H1 (cell line): Measurements from ENCODE around the gene POMT2. TPM values are rescaled to one million over a fixed set of nuclear protein-coding genes. Genes with fewer than 3 reads are reported as not detected.

ENCODE experiments used
- CTCF ChIA-PET: fragments of 300-600 bp; sonication (Branson Sonifier 250); formaldehyde crosslinking; loops from one replicate; lab custom pipeline; 2021; ENCODE audit not compliant: partially characterized antibody; lab: Charles Lee
- POLR2A ChIA-PET: fragments of 300-600 bp; sonication (Branson Sonifier 250); formaldehyde crosslinking; loops from one replicate; lab custom pipeline; 2021; ENCODE audit warnings: inconsistent platforms; ENCODE audit not compliant: partially characterized antibody; lab: Charles Lee
- DNase-seq, 2 experiments: peaks; one replicate each; pipeline versions ENCODE4 v3.0.0 to v3.0.0-alpha.2; 2010 to 2022; ENCODE audit warnings: low spot score in 2 of 2, low read depth in 1 of 2, mixed read lengths in 1 of 2
- FAIRE-seq: peaks from 2 replicates; lab custom pipeline; 2011; peaks lifted over from hg19 to GRCh38; lab: Jason Lieb, UNC
- H2AFZ ChIP-seq: 2 replicates; pipeline ENCODE4 v1.8.1; 2012; ENCODE audit warnings: low read length, inconsistent platforms
- H2AK5ac ChIP-seq: 2 replicates; pipeline ENCODE4 v1.6.1; 2013; ENCODE audit warnings: low read depth, low read length
- H2BK120ac ChIP-seq: replicated peaks from 2 replicates; pipeline ENCODE3; 2013; ENCODE audit warnings: low read depth, low read length, inconsistent platforms
- H2BK12ac ChIP-seq: 2 replicates; pipeline ENCODE4 v1.6.1; 2013; ENCODE audit warnings: low read depth, low read length
- H2BK15ac ChIP-seq: 2 replicates; pipeline ENCODE4 v1.6.1; 2013; ENCODE audit warnings: low read length
- H2BK20ac ChIP-seq: 2 replicates; pipeline ENCODE4 v1.6.1; 2013; ENCODE audit warnings: low read length
- H2BK5ac ChIP-seq: 2 replicates; pipeline ENCODE4 v1.6.1; 2013; ENCODE audit warnings: low read depth, low read length
- H3K14ac ChIP-seq: 2 replicates; pipeline ENCODE4 v1.6.1; 2013; ENCODE audit warnings: inconsistent platforms; ENCODE audit not compliant: insufficient read length
- H3K18ac ChIP-seq: 2 replicates; pipeline ENCODE4 v1.6.1; 2013; ENCODE audit warnings: low read length; ENCODE audit errors: extremely low read depth
- H3K23ac ChIP-seq: 2 replicates; pipeline ENCODE4 v1.6.1; 2013; ENCODE audit warnings: inconsistent platforms; ENCODE audit not compliant: insufficient read length
- H3K23me2 ChIP-seq: 2 replicates; pipeline ENCODE4 v1.6.1; 2013; ENCODE audit warnings: low read depth, low read length
- H3K27ac ChIP-seq: 2 replicates; pipeline ENCODE4 v1.6.1; 2011; ENCODE audit warnings: low read depth, low read length, inconsistent platforms
- H3K27me3 ChIP-seq, 4 experiments: replicated peaks in 1 of 4; 1 replicate in 1 of 4; 2 replicates in 3 of 4; pipeline versions ENCODE4 v1.6.1 to v1.8.1; 2011 to 2013; ENCODE audit warnings: low read length in 3 of 4, mild to moderate bottlenecking in 3 of 4, inconsistent platforms in 2 of 4, mixed read lengths in 2 of 4, moderate library complexity in 1 of 4; ENCODE audit not compliant: control insufficient read depth in 3 of 4, insufficient read depth in 3 of 4; ENCODE audit errors: extremely low read depth in 1 of 4
- H3K36me3 ChIP-seq, 4 experiments: 2 replicates each; pipeline versions ENCODE4 v1.6.1 to v1.8.1; 2011 to 2013; ENCODE audit warnings: mild to moderate bottlenecking in 4 of 4, low read length in 3 of 4, moderate library complexity in 2 of 4, control low read depth in 1 of 4, inconsistent platforms in 1 of 4; ENCODE audit not compliant: insufficient read depth in 4 of 4, control insufficient read depth in 2 of 4
- H3K4ac ChIP-seq: replicated peaks from 2 replicates; pipeline ENCODE3; 2013; ENCODE audit warnings: low read length, low read depth, mixed read lengths, inconsistent platforms; ENCODE audit not compliant: insufficient read length
- H3K4me1 ChIP-seq, 4 experiments: replicated peaks in 1 of 4; 1 replicate in 1 of 4; 2 replicates in 3 of 4; pipeline versions ENCODE4 v1.6.1 to v1.8.1; 2011 to 2013; ENCODE audit warnings: low read length in 3 of 4, inconsistent platforms in 2 of 4, mixed read lengths in 1 of 4; ENCODE audit not compliant: insufficient read depth in 4 of 4, control insufficient read depth in 3 of 4
- H3K4me2 ChIP-seq, 2 experiments: 2 replicates each; pipeline versions ENCODE4 v1.6.1 to v1.8.1; 2011 to 2013; ENCODE audit warnings: low read depth in 2 of 2, low read length in 2 of 2, control low read depth in 1 of 2, inconsistent platforms in 1 of 2, mild to moderate bottlenecking in 1 of 2; ENCODE audit not compliant: insufficient read depth in 1 of 2
- H3K4me3 ChIP-seq, 4 experiments: fragments of 200-600, 300-600 bp in 1 of 4; sonication (generic), shearing (Covaris generic), sonication (Bioruptor Twin) in 1 of 4; 2 replicates each; pipeline versions ENCODE4 v1.5.1 to v1.8.1; 2011 to 2016; ENCODE audit warnings: low read length in 4 of 4, low read depth in 3 of 4, control low read depth in 2 of 4, inconsistent platforms in 2 of 4, mild to moderate bottlenecking in 2 of 4, mixed read lengths in 1 of 4, moderate library complexity in 1 of 4; ENCODE audit not compliant: insufficient read depth in 2 of 4; ENCODE audit errors: extremely low read depth in 1 of 4
- H3K56ac ChIP-seq: replicated peaks from 2 replicates; pipeline ENCODE3; 2013; ENCODE audit warnings: low read depth, mild to moderate bottlenecking, mixed read lengths, low read length, inconsistent platforms; ENCODE audit not compliant: insufficient read length
- H3K79me1 ChIP-seq: 2 replicates; pipeline ENCODE4 v1.6.1; 2013; ENCODE audit warnings: low read depth, low read length, control low read depth
- H3K79me2 ChIP-seq, 2 experiments: 2 replicates each; pipeline versions ENCODE4 v1.6.1 to v1.8.1; 2012 to 2013; ENCODE audit warnings: low read length in 2 of 2, mild to moderate bottlenecking in 2 of 2, inconsistent platforms in 1 of 2; ENCODE audit not compliant: insufficient read depth in 2 of 2, control insufficient read depth in 1 of 2
- H3K9ac ChIP-seq, 4 experiments: replicated peaks in 1 of 4; 1 replicate in 1 of 4; 2 replicates in 3 of 4; pipeline versions ENCODE4 v1.6.1 to v1.8.1; 2011 to 2013; ENCODE audit warnings: low read depth in 3 of 4, low read length in 3 of 4, control low read depth in 2 of 4, mild to moderate bottlenecking in 2 of 4, moderate library complexity in 2 of 4, inconsistent platforms in 1 of 4; ENCODE audit errors: extremely low read depth in 1 of 4
- H3K9me3 ChIP-seq, 2 experiments: 2 replicates each; pipeline versions ENCODE4 v1.6.1 to v1.8.1; 2012 to 2013; ENCODE audit warnings: mild to moderate bottlenecking in 2 of 2, moderate library complexity in 2 of 2, control low read depth in 1 of 2, inconsistent platforms in 1 of 2, low read depth in 1 of 2, low read length in 1 of 2, mixed read lengths in 1 of 2; ENCODE audit not compliant: insufficient read depth in 2 of 2
- H4K20me1 ChIP-seq, 2 experiments: replicated peaks in 1 of 2; 2 replicates each; pipeline versions ENCODE3 to v1.8.1; 2011 to 2013; ENCODE audit warnings: inconsistent platforms in 2 of 2, low read length in 2 of 2, mild to moderate bottlenecking in 1 of 2; ENCODE audit not compliant: insufficient read depth in 2 of 2, control insufficient read depth in 1 of 2
- H4K5ac ChIP-seq: 2 replicates; pipeline ENCODE4 v1.6.1; 2013; ENCODE audit warnings: low read length, low read depth, mixed read lengths, inconsistent platforms; ENCODE audit not compliant: insufficient read length
- H4K8ac ChIP-seq: 2 replicates; pipeline ENCODE4 v1.8.0; 2013; ENCODE audit warnings: mild to moderate bottlenecking, moderate library complexity, low read length, inconsistent platforms; ENCODE audit not compliant: insufficient read depth; ENCODE audit errors: extremely low read depth
- H4K91ac ChIP-seq: replicated peaks from 2 replicates; pipeline ENCODE3; 2013; ENCODE audit warnings: low read length, mixed read lengths, inconsistent platforms; ENCODE audit not compliant: insufficient read length
- CHD1 ChIP-seq: IDR thresholded peaks from 2 replicates; pipeline ENCODE4 v1.6.1; 2012; ENCODE audit warnings: low read depth, low read length, improper control_type of control experiment
- EZH2 ChIP-seq: fragments of 200-600 bp; sonication (generic); IDR thresholded peaks from 2 replicates; pipeline ENCODE4 v1.7.1; 2012; ENCODE audit warnings: low read depth, mild to moderate bottlenecking, moderate library complexity, low read length, inconsistent platforms; ENCODE audit not compliant: severe bottlenecking
- GABPA ChIP-seq: IDR thresholded peaks from 2 replicates; pipeline ENCODE4 v1.6.1; 2011; ENCODE audit warnings: mild to moderate bottlenecking, low read length, moderate library complexity, borderline replicate concordance; ENCODE audit not compliant: insufficient read depth
- HDAC6 ChIP-seq: IDR thresholded peaks from one replicate; pipeline ENCODE4 v1.7.1; 2012; ENCODE audit warnings: low read depth, mild to moderate bottlenecking, inconsistent platforms, low read length, moderate library complexity
- KDM4A ChIP-seq: IDR thresholded peaks from one replicate; pipeline ENCODE4 v1.7.1; 2012; ENCODE audit warnings: low read depth, mild to moderate bottlenecking, moderate library complexity, low read length, inconsistent platforms; ENCODE audit not compliant: severe bottlenecking
- POLR2A ChIP-seq, 2 experiments: IDR thresholded peaks; 1 replicate in 1 of 2; 2 replicates in 1 of 2; pipeline ENCODE4 v1.6.1; 2011; ENCODE audit warnings: low read depth in 2 of 2, low read length in 2 of 2, mild to moderate bottlenecking in 2 of 2; ENCODE audit errors: control extremely low read depth in 1 of 2
- RFX5 ChIP-seq: IDR thresholded peaks from 2 replicates; pipeline ENCODE4 v1.6.1; 2011; ENCODE audit warnings: low read depth, low read length, improper control_type of control experiment, borderline replicate concordance
- SIN3A ChIP-seq, 2 experiments: IDR thresholded peaks in 1 of 2; conservative IDR thresholded peaks in 1 of 2; 2 replicates each; pipeline ENCODE4 v1.6.1; 2011 to 2012; ENCODE audit warnings: low read length in 2 of 2, improper control_type of control experiment in 1 of 2, low read depth in 1 of 2, mild to moderate bottlenecking in 1 of 2
- SP2 ChIP-seq: IDR thresholded peaks from 2 replicates; pipeline ENCODE4 v1.6.1; 2012; ENCODE audit warnings: mild to moderate bottlenecking, low read length, inconsistent platforms
- SUZ12 ChIP-seq: fragments of 200-600 bp; sonication (generic); IDR thresholded peaks from 2 replicates; pipeline ENCODE4 v1.6.1; 2012; ENCODE audit warnings: mild to moderate bottlenecking, inconsistent platforms, low read length, moderate library complexity, mixed read lengths
- TBP ChIP-seq: IDR thresholded peaks from 2 replicates; pipeline ENCODE4 v1.6.1; 2011; ENCODE audit warnings: low read depth, low read length, improper control_type of control experiment
- TEAD4 ChIP-seq: IDR thresholded peaks from 2 replicates; pipeline ENCODE4 v1.6.1; 2012; ENCODE audit warnings: low read depth, low read length, inconsistent platforms, mixed read lengths
- YY1 ChIP-seq: IDR thresholded peaks from 2 replicates; pipeline ENCODE4 v1.6.1; 2011; ENCODE audit warnings: low read depth, mild to moderate bottlenecking, low read length
- WGBS, 2 experiments: shearing (Covaris generic) in 1 of 2; methylation state at CpG; one replicate each; pipeline versions ENCODE4 v1.1.6 to v1.1.7; 2013 to 2015; ENCODE audit warnings: low lambda C conversion rate in 2 of 2, mixed read lengths in 2 of 2, inconsistent platforms in 1 of 2, low coverage in 1 of 2, missing lambda C conversion rate in 1 of 2; ENCODE audit not compliant: insufficient replicate concordance in 2 of 2, insufficient coverage in 1 of 2, insufficient read length in 1 of 2; ENCODE audit errors: extremely low coverage in 1 of 2, missing lambda C conversion rate in 1 of 2; 5-methylcytosine and 5-hydroxymethylcytosine counted together
- polyA plus RNA-seq, 7 experiments: library from polyadenylated mRNA; depleted of rRNA in 3 of 7; stranded (reverse) in 5 of 7; unstranded in 2 of 7; fragments of >200 nt in 5 of 7; fragments of 200-250 nt in 2 of 7; gene quantifications; 1 replicate in 5 of 7; 2 replicates in 1 of 7; 4 replicates in 1 of 7; pipeline versions ENCODE4 v1.2.1 to v1.2.3, GENCODE V29; 2011 to 2013; ENCODE audit warnings: missing spikeins in 2 of 7, mixed read lengths in 2 of 7
- total RNA-seq: library from RNA; stranded (reverse); fragmentation: NEBNext Ultra II Directional; extraction: Animal tissue kit (Norgen Biotek cat#: 25700); gene quantifications from 2 replicates; pipeline ENCODE4 v1.2.1, GENCODE V29; 2021

Gene POMT2
- total and polyA plus RNA-seq, 2 of the 8 experiments (the other 6 are each of a cell fraction or from before 2014, with no cell fraction given): 20.8 to 44.9 TPM

- Histone ChIP-seq H3K14ac (no peak overlapping the region), H2BK5ac (no peak overlapping the region; the same call in 1 of the 2 replicates), H3K27ac (no peak overlapping the region), H3K9me3 (no peaks in the 10 kb centered on the region), H3K56ac (no peak overlapping the region), H4K8ac (no peak overlapping the region), H3K36me3 (no peaks in the 10 kb centered on the region; a peak in 2 of 8 replicates), H3K18ac (no peak overlapping the region), H3K4me2 (no peak overlapping the region), H2BK20ac (no peak overlapping the region), H3K23ac (no peak overlapping the region), H4K5ac (no peak overlapping the region), H4K91ac (no peak overlapping the region), H2BK12ac (no peak overlapping the region), H3K23me2 (no peaks in the 10 kb centered on the region), H3K27me3 (no peaks in the 10 kb centered on the region), H3K9ac (no peak overlapping the region), H3K4me1 (no peaks in the 10 kb centered on the region; a peak in 1 of 7 replicates), H3K79me1 (no peaks in the 10 kb centered on the region), H3K4ac (no peak overlapping the region), H2AK5ac (no peak overlapping the region), H2BK15ac (no peak overlapping the region), H2BK120ac (no peak overlapping the region), H2AFZ (no peak overlapping the region), H3K79me2 (no peaks in the 10 kb centered on the region), H3K4me3 (no peak overlapping the region), H4K20me1 (peaks cover 0 to under 1% of the 10 kb centered on the region in 2 experiments)
- ChIA-PET CTCF (interaction anchor here (0.9 to 2.3 kb wide), 8 partner anchors 10 to 108 kb away, joined by 3 to 10 read pairs (median 4); no protein-coding TSS in a partner anchor), POLR2A (interaction anchor here (0.7 kb wide), 1 partner anchor 56 kb away, joined by 3 read pairs; no protein-coding TSS in a partner anchor)
- 85% methylated on average over 7 of the region's 7 CpGs; no CpG with 5 or more reads in 1 of the 2 experiments for WGBS, 2 experiments
- DNase-seq: no peak
- FAIRE-seq: no peak
- TF ChIP-seq TBP (no peak), SUZ12 (no peak), RFX5 (no peak), EZH2 (no peak), SP2 (no peak), KDM4A (no peak), POLR2A (IDR thresholded peaks at IDR 0.05; ENCODE audit: control extremely low read depth in 1 of 2, low read depth in 2 of 2, low read length in 2 of 2) (no peak), SIN3A (conservative IDR thresholded peaks at IDR 0.05 in 1 of 2, IDR thresholded peaks at IDR 0.05 in 1 of 2; ENCODE audit: low read depth in 1 of 2, low read length in 2 of 2) (no peak), YY1 (no peak), GABPA (no peak), TEAD4 (no peak), HDAC6 (no peak), CHD1 (no peak)
These were observed 72.0 kb downstream of the POMT2 start for GRCh38 chr14:77248666-77249065.
